HEK293T (cell line): ENCODE results near the gene SH3RF3.

Source experiments
- BHLHE40 ChIP-seq: fragments of 450-650 bp; IDR thresholded peaks from 2 replicates; pipeline ENCODE4 v1.6.1; 2016; ENCODE audit warnings: mild to moderate bottlenecking, moderate library complexity, borderline replicate concordance
- CTBP1 ChIP-seq: fragments of 450-650 bp; IDR thresholded peaks from 2 replicates; pipeline ENCODE4 v1.6.1; 2016; ENCODE audit warnings: borderline replicate concordance
- ELF4 ChIP-seq: fragments of 450-650 bp; IDR thresholded peaks from 2 replicates; pipeline ENCODE4 v1.6.1; 2017; ENCODE audit warnings: antibody characterized with exemption
- FOXA1 ChIP-seq: fragments of 450-650 bp; IDR thresholded peaks from 2 replicates; pipeline ENCODE4 v1.6.1; 2016; ENCODE audit warnings: mild to moderate bottlenecking
- FOXK2 ChIP-seq: fragments of 450-650 bp; IDR thresholded peaks from 2 replicates; pipeline ENCODE4 v1.6.1; 2016; ENCODE audit warnings: mild to moderate bottlenecking
- FOXM1 ChIP-seq: fragments of 450-650 bp; IDR thresholded peaks from 2 replicates; pipeline ENCODE4 v1.6.1; 2017; ENCODE audit warnings: mild to moderate bottlenecking, borderline replicate concordance
- HDGF ChIP-seq: fragments of 450-650 bp; IDR thresholded peaks from 2 replicates; pipeline ENCODE4 v1.6.1; 2017; ENCODE audit warnings: antibody characterized with exemption, borderline replicate concordance
- L3MBTL2 ChIP-seq: fragments of 450-650 bp; conservative IDR thresholded peaks from 2 replicates; pipeline ENCODE4 v1.6.1; 2016; ENCODE audit warnings: mild to moderate bottlenecking

DNA sequence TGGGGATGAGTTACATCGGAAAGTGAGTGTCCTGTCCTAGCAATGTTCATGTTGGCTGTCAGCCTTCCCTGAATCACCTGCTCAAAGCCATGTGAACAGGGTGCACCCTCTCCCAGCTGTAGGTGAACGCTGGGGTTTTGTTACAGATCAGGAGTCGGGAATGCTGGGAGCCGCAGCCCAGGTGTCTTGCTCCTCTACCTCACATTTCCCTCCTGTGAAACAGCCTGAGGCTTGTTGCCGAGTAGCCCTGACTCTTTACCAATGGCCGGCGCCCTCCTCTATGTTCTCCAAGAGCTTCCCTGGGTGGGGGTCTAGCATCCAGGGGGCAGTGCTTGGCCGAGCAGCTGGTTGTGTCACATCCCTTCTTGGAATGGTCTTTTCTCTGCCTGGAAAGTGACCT is 164.7 kb downstream of the SH3RF3 start:
- TF ChIP-seq HDGF (no peak), BHLHE40 (no peak), CTBP1 (no peak), L3MBTL2 (no peak), FOXA1 (no peak), FOXM1 (no peak), ELF4 (no peak), FOXK2 (no peak)
